Measurements from ENCODE around the gene KRTAP5-9. TPM values are rescaled to one million over a fixed set of nuclear protein-coding genes. Genes with fewer than 3 reads are reported as not detected.
"Not testable (repeated sequence)": the region's sequence is repeated elsewhere in the genome, so short reads cannot be mapped to it uniquely, and the experiment has no call there.

The KRTAP5-9 gene
- total and polyA plus RNA-seq, 9 of the 15 experiments (the other 6 are each of a cell fraction or from before 2014, with no cell fraction given): not detected

GRCh38 chr11:71582309-71582895 lies 34.2 kb downstream of the KRTAP5-9 start, which contains the start of gene KRTAP5-11:
KRTAP5-11 (minus strand) TSS chr11:71582875; CDS start chr11:71582837, 38 bp downstream.
- intact Hi-C loops (cut with micrococcal nuclease) (no loop called here), in situ Hi-C loops (cut with MboI) (loop anchor here (25.0 kb wide), 1 partner anchor 855 kb away; the partner anchor contains the start of gene CLPB)
- H3K4me2 ChIP-seq (ENCODE audit: insufficient read depth, low read length): no peak within 1 kb of the TSS
- H2AFZ ChIP-seq (ENCODE audit: low read depth, low read length): no peak within 1 kb of the TSS
- ChIA-PET POLR2A (interaction anchor here (0.7 kb wide), 1 partner anchor 9 kb away, joined by 3 read pairs; no protein-coding TSS in a partner anchor), CTCF (ENCODE audit: low intra/inter-chr PET ratio) (no interaction called here)
- FAIRE-seq (no peak), DNase-seq (ENCODE audit: extremely low read depth in 1 of 4, low spot score in 3 of 4) (no peak), ATAC-seq (no peak)
- BruUV-seq (replicated peaks): no TSS peak
- no peaks in the 10 kb centered on the region for H3K36me3 ChIP-seq (ENCODE audit: control insufficient read depth, insufficient read depth, low read length)
- no peaks in the 10 kb centered on the region for H3K79me2 ChIP-seq (ENCODE audit: control insufficient read depth, insufficient read depth, low read length)
- 0% methylated on average over 2 of the region's 3 CpGs for WGBS (ENCODE audit: insufficient coverage, low coverage, missing lambda C conversion rate)
- no peaks in the 10 kb centered on the region for H3K9me1 ChIP-seq (ENCODE audit: control insufficient read depth, insufficient read depth, low read length)
- no peak within 1 kb of the TSS for H3K4me3 ChIP-seq
- H3K27ac ChIP-seq (ENCODE audit: extremely low read depth, low read depth, low read length): no peak within 1 kb of the TSS
- peaks cover 7 to 36% of the 10 kb centered on the region in 2 experiments for H3K27me3 ChIP-seq (ENCODE audit: control insufficient read depth in 2 of 2, insufficient read depth in 2 of 2, low read length in 2 of 2)
- H3K4me1 ChIP-seq (replicated peaks in 1 of 2; ENCODE audit: control insufficient read depth in 2 of 2, insufficient read depth in 2 of 2, low read length in 2 of 2): no peaks in the 10 kb centered on the region
- TF ChIP-seq SMAD1 (IDR thresholded peaks at IDR 0.05; ENCODE audit: low read depth, low read length, partially characterized antibody) (no peak), KLF6 (CRISPR knock-in tag; IDR thresholded peaks at IDR 0.05; ENCODE audit: borderline replicate concordance) (no peak)
- TF ChIP-seq, protein P1, sequence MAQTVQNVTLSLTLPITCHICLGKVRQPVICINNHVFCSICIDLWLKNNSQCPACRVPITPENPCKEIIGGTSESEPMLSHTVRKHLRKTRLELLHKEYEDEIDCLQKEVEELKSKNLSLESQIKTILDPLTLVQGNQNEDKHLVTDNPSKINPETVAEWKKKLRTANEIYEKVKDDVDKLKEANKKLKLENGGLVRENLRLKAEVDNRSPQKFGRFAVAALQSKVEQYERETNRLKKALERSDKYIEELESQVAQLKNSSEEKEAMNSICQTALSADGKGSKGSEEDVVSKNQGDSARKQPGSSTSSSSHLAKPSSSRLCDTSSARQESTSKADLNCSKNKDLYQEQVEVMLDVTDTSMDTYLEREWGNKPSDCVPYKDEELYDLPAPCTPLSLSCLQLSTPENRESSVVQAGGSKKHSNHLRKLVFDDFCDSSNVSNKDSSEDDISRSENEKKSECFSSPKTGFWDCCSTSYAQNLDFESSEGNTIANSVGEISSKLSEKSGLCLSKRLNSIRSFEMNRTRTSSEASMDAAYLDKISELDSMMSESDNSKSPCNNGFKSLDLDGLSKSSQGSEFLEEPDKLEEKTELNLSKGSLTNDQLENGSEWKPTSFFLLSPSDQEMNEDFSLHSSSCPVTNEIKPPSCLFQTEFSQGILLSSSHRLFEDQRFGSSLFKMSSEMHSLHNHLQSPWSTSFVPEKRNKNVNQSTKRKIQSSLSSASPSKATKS (CRISPR knock-in tag; IDR thresholded peaks at IDR 0.05): no peak
- TF ChIP-seq, protein P2, sequence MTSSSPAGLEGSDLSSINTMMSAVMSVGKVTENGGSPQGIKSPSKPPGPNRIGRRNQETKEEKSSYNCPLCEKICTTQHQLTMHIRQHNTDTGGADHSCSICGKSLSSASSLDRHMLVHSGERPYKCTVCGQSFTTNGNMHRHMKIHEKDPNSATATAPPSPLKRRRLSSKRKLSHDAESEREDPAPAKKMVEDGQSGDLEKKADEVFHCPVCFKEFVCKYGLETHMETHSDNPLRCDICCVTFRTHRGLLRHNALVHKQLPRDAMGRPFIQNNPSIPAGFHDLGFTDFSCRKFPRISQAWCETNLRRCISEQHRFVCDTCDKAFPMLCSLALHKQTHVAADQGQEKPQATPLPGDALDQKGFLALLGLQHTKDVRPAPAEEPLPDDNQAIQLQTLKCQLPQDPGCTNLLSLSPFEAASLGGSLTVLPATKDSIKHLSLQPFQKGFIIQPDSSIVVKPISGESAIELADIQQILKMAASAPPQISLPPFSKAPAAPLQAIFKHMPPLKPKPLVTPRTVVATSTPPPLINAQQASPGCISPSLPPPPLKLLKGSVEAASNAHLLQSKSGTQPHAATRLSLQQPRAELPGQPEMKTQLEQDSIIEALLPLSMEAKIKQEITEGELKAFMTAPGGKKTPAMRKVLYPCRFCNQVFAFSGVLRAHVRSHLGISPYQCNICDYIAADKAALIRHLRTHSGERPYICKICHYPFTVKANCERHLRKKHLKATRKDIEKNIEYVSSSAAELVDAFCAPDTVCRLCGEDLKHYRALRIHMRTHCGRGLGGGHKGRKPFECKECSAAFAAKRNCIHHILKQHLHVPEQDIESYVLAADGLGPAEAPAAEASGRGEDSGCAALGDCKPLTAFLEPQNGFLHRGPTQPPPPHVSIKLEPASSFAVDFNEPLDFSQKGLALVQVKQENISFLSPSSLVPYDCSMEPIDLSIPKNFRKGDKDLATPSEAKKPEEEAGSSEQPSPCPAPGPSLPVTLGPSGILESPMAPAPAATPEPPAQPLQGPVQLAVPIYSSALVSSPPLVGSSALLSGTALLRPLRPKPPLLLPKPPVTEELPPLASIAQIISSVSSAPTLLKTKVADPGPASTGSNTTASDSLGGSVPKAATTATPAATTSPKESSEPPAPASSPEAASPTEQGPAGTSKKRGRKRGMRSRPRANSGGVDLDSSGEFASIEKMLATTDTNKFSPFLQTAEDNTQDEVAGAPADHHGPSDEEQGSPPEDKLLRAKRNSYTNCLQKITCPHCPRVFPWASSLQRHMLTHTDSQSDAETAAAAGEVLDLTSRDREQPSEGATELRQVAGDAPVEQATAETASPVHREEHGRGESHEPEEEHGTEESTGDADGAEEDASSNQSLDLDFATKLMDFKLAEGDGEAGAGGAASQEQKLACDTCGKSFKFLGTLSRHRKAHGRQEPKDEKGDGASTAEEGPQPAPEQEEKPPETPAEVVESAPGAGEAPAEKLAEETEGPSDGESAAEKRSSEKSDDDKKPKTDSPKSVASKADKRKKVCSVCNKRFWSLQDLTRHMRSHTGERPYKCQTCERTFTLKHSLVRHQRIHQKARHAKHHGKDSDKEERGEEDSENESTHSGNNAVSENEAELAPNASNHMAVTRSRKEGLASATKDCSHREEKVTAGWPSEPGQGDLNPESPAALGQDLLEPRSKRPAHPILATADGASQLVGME (CRISPR knock-in tag; IDR thresholded peaks at IDR 0.05): no peak
- H3K9ac ChIP-seq (ENCODE audit: insufficient read depth in 1 of 2, low read depth in 2 of 2, low read length in 2 of 2): no peak within 1 kb of the TSS
- H4K20me1 ChIP-seq (replicated peaks; ENCODE audit: control insufficient read depth, insufficient read depth, low read length): no peaks in the 10 kb centered on the region
- H3K9me3 ChIP-seq (replicated peaks; ENCODE audit: control insufficient read depth, insufficient read depth, low read depth, low read length): no peaks in the 10 kb centered on the region

DNA sequence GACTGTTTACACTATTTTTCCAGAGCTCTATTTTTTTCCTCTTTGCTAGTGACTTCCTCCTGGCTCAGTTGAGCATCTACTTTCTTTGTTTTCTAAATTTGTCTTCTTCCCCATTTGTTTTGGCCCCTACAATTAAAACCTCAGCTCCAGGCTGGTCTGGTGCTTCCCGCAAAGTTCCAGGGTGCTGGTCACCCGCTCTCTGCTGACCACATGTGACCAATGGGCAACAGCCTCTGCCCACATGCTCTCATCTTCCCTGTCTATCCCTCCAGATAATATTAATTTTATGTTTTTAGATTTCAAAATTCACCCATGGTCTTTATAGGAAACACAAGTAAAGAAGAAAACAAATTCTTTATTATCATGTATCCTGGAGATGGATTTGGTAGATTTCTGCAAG lies 34.7 kb downstream of the KRTAP5-9 start:
- H4K20me1 ChIP-seq (replicated peaks; ENCODE audit: control insufficient read depth, insufficient read depth, low read length); H3K4me2 ChIP-seq (ENCODE audit: insufficient read depth, low read length); DNase-seq (ENCODE audit: extremely low read depth in 1 of 4, low spot score in 3 of 4); H3K27ac ChIP-seq (ENCODE audit: extremely low read depth, low read depth, low read length); H3K4me3 ChIP-seq; BruUV-seq (replicated peaks); H3K36me3 ChIP-seq (ENCODE audit: control insufficient read depth, insufficient read depth, low read length); H3K9ac ChIP-seq (ENCODE audit: insufficient read depth in 1 of 2, low read depth in 2 of 2, low read length in 2 of 2); H2AFZ ChIP-seq (ENCODE audit: low read depth, low read length); FAIRE-seq; intact Hi-C loops (cut with micrococcal nuclease); H3K79me2 ChIP-seq (ENCODE audit: control insufficient read depth, insufficient read depth, low read length); CTCF ChIA-PET (ENCODE audit: low intra/inter-chr PET ratio); H3K9me3 ChIP-seq (replicated peaks; ENCODE audit: control insufficient read depth, insufficient read depth, low read depth, low read length); H3K9me1 ChIP-seq (ENCODE audit: control insufficient read depth, insufficient read depth, low read length); H3K4me1 ChIP-seq (replicated peaks in 1 of 2; ENCODE audit: control insufficient read depth in 2 of 2, insufficient read depth in 2 of 2, low read length in 2 of 2); ATAC-seq: not testable (repeated sequence)
- POLR2A ChIA-PET: interaction anchor here (0.7 kb wide), 1 partner anchor 10 kb away, joined by 3 read pairs; no protein-coding TSS in a partner anchor
- in situ Hi-C loops (cut with MboI): loop anchor here (25.0 kb wide), 1 partner anchor 854 kb away; the partner anchor contains the start of gene CLPB
- 11% methylated on average over 2 of the region's 2 CpGs for WGBS (ENCODE audit: insufficient coverage, low coverage, missing lambda C conversion rate)
- H3K27me3 ChIP-seq (ENCODE audit: control insufficient read depth in 2 of 2, insufficient read depth in 2 of 2, low read length in 2 of 2): peaks cover 2 to 31% of the 10 kb centered on the region in 2 experiments; a peak in 3 of 5 replicates
